Tibial artery (tissue), 4 donors: ENCODE results near the gene ZBTB9.

Source experiments
- DNase-seq, 2 donors: peaks; one replicate each; pipeline ENCODE4 v3.0.0-alpha.2; 2019
- H3K27ac ChIP-seq, 2 donors: fragments of 200-600 bp; sonication (generic) in 1 of 2; 1 replicate in 1 of 2; 2 replicates in 1 of 2; pipeline ENCODE4 v1.5.1; 2018 to 2019; ENCODE audit warnings: mild to moderate bottlenecking in 1 of 2
- H3K27me3 ChIP-seq, 2 donors: fragments of 200-600 bp; sonication (generic) in 1 of 2; one replicate each; pipeline versions ENCODE4 v1.5.1 to v1.6.0; 2016 to 2019
- H3K36me3 ChIP-seq, 3 donors: fragments of 200-600 bp; sonication (generic) in 2 of 3; one replicate each; pipeline ENCODE4 v1.5.1; 2016 to 2019; ENCODE audit warnings: mild to moderate bottlenecking in 2 of 3
- H3K4me1 ChIP-seq, 4 donors: fragments of 200-600 bp; sonication (generic) in 2 of 4; 1 replicate in 3 of 4; 2 replicates in 1 of 4; pipeline ENCODE4 v1.5.1; 2016 to 2019
- H3K4me3 ChIP-seq, 2 donors: fragments of 200-600 bp; sonication (generic) in 1 of 2; 1 replicate in 1 of 2; 2 replicates in 1 of 2; pipeline ENCODE4 v1.5.1; 2018 to 2019; ENCODE audit warnings: mild to moderate bottlenecking in 2 of 2
- H3K9me3 ChIP-seq, 3 donors: fragments of 200-600 bp; sonication (generic) in 1 of 3; one replicate each; pipeline ENCODE4 v1.5.1; 2016 to 2019
- intact Hi-C: fragments of 100-400 bp; cut with DNase I; formaldehyde crosslinking; loops from one replicate; pipeline ENCODE4 v1.15.0; 2023; ENCODE audit warnings: low total_unique reads
- TF ChIP-seq, protein P1 (sequence below), 2 experiments: fragments of 200-600 bp in 1 of 2; fragments of 450-650 bp in 1 of 2; IDR thresholded peaks; one replicate each; pipeline ENCODE4 v1.5.1; 2017 to 2019; ENCODE audit warnings: antibody characterized with exemption in 2 of 2, mild to moderate bottlenecking in 1 of 2, moderate library complexity in 1 of 2

The ZBTB9 gene

DNA sequence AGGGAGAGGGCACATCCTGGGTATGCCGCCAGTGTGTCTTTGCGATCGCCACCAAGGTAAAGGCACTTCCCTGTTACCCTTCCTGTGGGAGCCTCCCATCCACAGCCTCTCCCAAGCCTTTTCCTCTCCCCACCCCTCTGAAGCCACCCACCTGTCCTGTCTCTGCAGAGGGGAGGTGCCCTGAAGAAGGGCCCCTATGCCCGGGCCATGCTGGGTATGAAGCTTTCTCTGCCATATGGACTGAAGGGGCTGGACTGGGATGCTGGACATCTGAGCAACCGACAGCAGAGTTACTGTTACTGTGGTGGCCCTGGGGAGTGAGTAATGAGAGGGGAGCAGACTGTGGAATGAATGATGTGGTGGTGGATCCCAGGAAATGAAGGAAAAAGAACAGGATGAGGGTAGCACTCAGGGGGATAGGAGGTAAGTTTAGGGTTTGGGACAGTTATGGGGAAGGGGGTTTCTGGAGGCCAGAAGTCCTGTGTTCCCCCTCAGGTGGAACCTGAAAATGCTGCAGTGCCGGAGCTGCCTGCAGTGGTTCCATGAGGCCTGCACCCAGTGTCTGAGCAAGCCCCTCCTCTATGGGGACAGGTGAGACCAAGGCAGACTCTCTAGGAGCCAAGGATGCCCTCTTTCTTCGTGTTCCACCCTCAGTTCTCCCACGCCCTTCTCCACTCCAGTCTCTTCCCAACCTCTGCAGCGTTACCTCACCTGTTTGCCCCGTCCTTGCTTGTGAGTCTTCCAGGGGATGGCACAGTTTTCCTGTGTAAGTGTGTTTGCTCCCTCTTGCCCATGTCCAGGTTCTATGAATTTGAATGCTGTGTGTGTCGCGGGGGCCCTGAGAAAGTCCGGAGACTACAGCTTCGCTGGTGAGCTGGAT, 40.9 kb upstream of the ZBTB9 start:
- Histone ChIP-seq H3K36me3 (peaks cover 25 to 44% (median 39%) of the 10 kb centered on the region in 3 donors), H3K4me3 (no peak overlapping the region), H3K9me3 (no peaks in the 10 kb centered on the region), H3K27ac (peak overlapping the region in 1 of 2 donors; percentile 99), H3K27me3 (no peaks in the 10 kb centered on the region), H3K4me1 (peaks cover 0 to 65% (median 45%) of the 10 kb centered on the region in 4 donors)
- TF ChIP-seq, protein P1, sequence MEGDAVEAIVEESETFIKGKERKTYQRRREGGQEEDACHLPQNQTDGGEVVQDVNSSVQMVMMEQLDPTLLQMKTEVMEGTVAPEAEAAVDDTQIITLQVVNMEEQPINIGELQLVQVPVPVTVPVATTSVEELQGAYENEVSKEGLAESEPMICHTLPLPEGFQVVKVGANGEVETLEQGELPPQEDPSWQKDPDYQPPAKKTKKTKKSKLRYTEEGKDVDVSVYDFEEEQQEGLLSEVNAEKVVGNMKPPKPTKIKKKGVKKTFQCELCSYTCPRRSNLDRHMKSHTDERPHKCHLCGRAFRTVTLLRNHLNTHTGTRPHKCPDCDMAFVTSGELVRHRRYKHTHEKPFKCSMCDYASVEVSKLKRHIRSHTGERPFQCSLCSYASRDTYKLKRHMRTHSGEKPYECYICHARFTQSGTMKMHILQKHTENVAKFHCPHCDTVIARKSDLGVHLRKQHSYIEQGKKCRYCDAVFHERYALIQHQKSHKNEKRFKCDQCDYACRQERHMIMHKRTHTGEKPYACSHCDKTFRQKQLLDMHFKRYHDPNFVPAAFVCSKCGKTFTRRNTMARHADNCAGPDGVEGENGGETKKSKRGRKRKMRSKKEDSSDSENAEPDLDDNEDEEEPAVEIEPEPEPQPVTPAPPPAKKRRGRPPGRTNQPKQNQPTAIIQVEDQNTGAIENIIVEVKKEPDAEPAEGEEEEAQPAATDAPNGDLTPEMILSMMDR (IDR thresholded peaks at IDR 0.05), result no peak
- intact Hi-C loops, result loop anchor here (10.0 kb wide), 1 partner anchor 119 kb away; the partner anchor contains the start of gene RGL2
- DNase-seq, result no peak

DNA sequence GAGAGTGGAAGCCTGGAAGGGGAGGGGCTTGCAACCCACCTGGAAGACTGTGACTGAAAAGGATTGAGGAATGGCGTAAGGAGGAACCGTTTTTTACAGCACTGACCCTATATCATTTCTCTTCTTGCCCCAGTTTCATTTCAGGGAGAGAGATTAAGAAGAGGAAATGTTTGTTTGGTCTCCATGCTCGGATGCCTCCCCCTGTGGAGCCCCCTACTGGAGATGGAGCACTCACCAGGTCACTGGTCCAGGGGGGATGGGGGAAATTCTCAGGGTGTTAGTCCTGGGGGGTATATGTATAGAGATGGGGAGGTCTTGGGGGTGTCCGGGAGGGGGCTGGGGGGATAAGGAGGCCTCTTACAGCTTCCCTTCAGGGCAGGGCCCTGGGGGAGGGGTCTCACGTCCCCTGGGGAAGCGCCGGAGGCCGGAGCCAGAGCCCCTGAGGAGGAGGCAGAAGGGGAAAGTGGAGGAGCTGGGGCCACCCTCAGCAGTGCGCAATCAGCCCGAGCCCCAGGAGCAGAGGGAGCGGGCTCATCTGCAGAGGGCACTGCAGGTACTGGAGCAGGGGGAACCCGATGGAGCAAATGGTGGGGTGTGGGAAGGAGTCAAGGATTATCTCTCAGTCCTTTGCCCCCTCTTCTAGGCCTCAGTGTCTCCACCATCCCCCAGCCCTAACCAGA, 39.6 kb upstream of the ZBTB9 start:
- no peak overlapping the region for H3K4me3 ChIP-seq
- H3K4me1 ChIP-seq, result peaks cover 0 to 66% (median 58%) of the 10 kb centered on the region in 4 donors
- H3K9me3 ChIP-seq, result no peaks in the 10 kb centered on the region
- peaks cover 25 to 44% (median 39%) of the 10 kb centered on the region in 3 donors for H3K36me3 ChIP-seq
- intact Hi-C loops, result loop anchor here (10.0 kb wide), 1 partner anchor 120 kb away; the partner anchor contains the start of gene RGL2
- TF ChIP-seq, protein P1 (IDR thresholded peaks at IDR 0.05), result no peak
- peak overlapping the region in 1 of 2 donors; percentile 25 for H3K27ac ChIP-seq
- no peak for DNase-seq
- H3K27me3 ChIP-seq, result no peaks in the 10 kb centered on the region

DNA sequence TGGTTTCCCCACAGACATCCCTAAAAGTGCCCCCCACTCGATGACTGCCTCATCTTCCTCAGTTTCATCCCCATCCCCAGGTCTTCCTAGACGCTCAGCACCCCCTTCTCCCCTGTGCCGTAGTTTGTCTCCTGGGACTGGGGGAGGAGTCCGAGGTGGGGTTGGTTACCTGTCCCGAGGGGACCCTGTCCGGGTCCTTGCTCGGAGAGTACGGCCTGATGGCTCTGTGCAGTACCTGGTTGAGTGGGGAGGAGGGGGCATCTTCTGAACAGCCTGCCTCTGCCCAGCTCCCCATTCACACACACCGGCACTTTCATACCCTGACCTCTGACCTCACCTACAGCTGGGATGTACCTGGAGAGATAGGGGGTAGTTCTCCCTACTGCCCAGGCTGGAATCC, 38.5 kb upstream of the ZBTB9 start:
- H3K27ac ChIP-seq, result peak overlapping the region; percentile 31 to 88
- H3K4me1 ChIP-seq, result peaks cover 0 to 75% (median 63%) of the 10 kb centered on the region in 4 donors
- TF ChIP-seq, protein P1 (IDR thresholded peaks at IDR 0.05), result no peak
- no peak overlapping the region for H3K4me3 ChIP-seq
- peaks cover 25 to 44% (median 39%) of the 10 kb centered on the region in 3 donors for H3K36me3 ChIP-seq
- intact Hi-C loops, result loop anchor here (10.0 kb wide), 1 partner anchor 121 kb away; the partner anchor contains the start of gene RGL2
- no peaks in the 10 kb centered on the region for H3K27me3 ChIP-seq
- no peaks in the 10 kb centered on the region for H3K9me3 ChIP-seq
- no peak for DNase-seq

DNA sequence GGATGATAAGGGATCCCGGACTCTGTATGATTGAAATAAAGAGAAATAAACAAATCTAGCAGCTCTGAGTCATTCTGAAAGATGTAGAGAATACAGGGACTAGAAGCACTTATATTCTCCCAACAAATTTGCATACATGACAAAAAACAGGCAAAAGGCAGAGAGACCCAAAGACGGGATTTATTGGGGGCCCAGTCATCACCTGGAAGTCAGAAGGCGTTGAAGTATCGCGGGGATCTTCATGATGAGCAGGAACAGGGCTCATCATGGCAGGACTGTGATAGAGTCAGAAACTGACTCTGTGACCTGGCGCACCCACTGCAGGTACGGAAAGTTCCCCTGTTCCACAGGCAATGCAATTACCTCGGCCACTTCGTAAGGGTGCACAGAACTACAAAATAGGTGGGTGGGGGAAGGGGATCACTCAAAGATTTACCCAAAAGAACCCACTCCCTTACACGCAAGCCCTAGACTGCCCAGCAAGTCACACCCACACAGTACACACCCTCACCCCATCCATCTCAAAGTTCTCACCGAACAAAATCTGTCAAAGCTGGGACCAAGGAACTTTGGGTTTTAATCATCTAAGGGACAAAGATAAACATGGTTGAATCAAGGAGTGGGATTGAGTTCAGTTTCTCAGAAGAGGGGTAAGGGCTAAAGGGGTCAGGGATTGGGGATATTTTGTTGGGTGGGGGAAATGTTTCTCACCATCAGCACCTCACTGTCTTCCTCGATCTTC, 37.8 kb upstream of the ZBTB9 start:
- TF ChIP-seq, protein P1 (IDR thresholded peaks at IDR 0.05), result no peak
- Histone ChIP-seq H3K4me1 (peaks cover 0 to 81% (median 64%) of the 10 kb centered on the region in 4 donors), H3K9me3 (no peaks in the 10 kb centered on the region), H3K27ac (peak overlapping the region; percentile 88 to 95), H3K36me3 (peaks cover 25 to 44% (median 39%) of the 10 kb centered on the region in 3 donors), H3K4me3 (peak overlapping the region; percentile 79 to 83), H3K27me3 (no peaks in the 10 kb centered on the region)
- no peak for DNase-seq
- intact Hi-C loops, result loop anchor here (10.0 kb wide), 1 partner anchor 122 kb away; the partner anchor contains the start of gene RGL2
